ENCODE results near the gene GRM6.

GRM6 gene

DNA sequence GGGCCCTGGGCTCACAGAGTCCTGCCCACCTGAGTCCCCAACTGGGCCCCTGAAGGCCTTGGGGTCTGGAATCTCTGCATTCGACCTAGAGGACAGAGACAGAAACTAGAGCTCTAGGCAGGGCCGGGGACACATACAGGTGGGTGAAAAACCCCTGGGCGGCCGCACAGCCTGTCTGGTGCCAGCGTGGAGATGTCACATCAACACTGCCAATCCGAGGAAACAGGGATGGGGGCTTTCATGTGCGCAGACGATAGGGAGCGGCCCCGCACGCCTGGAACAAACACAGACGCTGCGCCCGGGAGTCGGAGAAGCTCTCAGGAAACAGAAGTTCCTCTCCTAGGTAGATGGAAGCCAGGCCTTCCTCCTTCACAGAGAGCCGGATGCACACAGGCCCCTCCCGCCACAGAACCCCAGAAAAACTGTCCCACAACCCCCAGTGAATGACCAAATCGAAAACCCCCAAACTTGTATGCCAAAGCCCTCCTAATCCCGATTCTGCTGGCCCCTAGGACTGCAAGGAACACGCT is 1.8 kb downstream of the GRM6 start:
- DNase-seq (ENCODE audit: insufficient read length) (no peak), FAIRE-seq (no peak)
- TF ChIP-seq POLR2A (IDR thresholded peaks at IDR 0.05; ENCODE audit: low read depth, low read length) (no peak), POLR2AphosphoS5 (IDR thresholded peaks at IDR 0.05; ENCODE audit: low read depth, low read length) (no peak), TAF1 (IDR thresholded peaks at IDR 0.05; ENCODE audit: borderline replicate concordance, low read depth, low read length) (no peak)

DNA sequence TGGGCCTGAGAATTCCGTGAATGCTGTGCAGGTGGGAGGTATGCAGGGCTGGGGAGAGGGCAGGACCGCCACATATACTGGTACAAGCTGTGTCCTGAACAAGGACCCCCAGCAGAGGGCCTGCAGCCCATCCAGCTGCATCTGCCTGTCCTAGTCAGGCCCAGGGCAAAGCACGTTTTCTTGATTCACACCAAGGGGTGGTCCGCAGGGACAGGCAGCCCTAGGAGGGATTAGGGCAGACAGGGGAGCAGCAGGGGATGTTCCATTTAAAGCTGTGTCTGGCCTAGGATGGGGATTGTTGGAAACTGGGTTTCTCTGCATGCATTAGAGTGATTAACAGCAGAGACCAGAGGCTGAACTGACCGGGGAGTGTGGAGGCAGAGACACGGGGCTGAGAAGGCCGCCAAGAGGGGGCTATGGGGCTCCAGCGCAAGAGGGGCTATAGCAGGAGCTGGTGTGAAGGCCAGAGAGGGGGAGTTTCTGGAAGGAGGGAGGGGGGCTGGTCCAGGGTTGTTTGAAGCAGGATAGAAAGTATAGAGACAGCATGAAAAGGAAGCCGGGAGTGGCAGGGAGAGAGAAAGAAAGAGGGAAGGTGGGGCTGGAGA is 2.7 kb downstream of the GRM6 start:
- TF ChIP-seq TAF1 (IDR thresholded peaks at IDR 0.05; ENCODE audit: borderline replicate concordance, low read depth, low read length) (no peak), POLR2A (IDR thresholded peaks at IDR 0.05; ENCODE audit: low read depth, low read length) (no peak), POLR2AphosphoS5 (IDR thresholded peaks at IDR 0.05; ENCODE audit: low read depth, low read length) (no peak)
- DNase-seq (ENCODE audit: insufficient read length) = no peak
- no peak for FAIRE-seq

DNA sequence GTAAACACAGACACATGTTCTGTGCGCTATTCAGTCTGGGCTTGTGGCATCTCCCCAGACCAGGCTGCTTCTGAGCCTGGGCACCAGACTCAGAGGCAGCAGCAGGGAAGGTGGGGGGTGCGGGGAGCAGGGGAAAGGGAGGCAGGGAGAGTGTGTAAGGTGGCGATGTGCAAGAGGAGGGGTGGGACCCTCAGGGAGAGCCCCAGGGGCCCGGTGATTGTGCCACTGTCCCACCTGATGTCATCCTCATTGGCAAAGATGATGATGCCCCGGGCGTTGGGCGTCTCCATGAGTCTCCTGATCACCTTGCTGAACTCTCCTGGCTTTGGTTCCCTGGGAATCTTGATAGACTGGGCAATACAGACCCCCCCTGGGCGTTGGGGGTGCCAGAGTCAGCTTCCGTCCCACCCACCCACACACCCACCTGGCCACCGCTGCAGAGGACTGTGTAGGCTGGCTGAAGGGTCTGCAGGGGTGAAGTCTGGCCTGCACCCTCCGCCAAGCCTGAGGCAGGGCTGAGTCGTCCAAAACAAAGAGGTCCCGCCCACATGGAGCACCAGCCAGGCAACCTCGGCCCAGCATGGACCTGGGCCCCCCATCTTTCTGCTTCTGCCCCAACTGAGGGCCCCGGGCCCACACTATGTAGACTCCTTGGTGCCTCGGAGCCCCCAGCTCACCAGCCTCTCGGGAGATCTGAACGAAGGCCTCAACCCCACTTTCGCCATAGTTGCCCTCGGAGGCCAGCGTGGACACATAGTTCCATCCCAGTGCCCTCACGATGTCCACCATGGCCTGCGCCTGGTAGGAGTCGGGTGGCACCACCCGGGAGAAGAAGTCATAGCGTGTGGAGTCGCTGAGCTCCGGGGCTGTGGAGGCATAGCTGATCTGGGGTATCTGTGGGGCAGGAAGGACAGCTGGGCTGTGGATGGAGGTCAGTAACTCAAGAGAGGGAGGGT is 3.7 kb downstream of the GRM6 start:
- DNase-seq (ENCODE audit: insufficient read length) = no peak
- no peak for FAIRE-seq
- TF ChIP-seq TAF1 (IDR thresholded peaks at IDR 0.05; ENCODE audit: borderline replicate concordance, low read depth, low read length) (no peak), POLR2AphosphoS5 (IDR thresholded peaks at IDR 0.05; ENCODE audit: low read depth, low read length) (no peak), POLR2A (IDR thresholded peaks at IDR 0.05; ENCODE audit: low read depth, low read length) (no peak)

GRCh38 chr5:178990491-178990890 is 4.6 kb downstream of the GRM6 start:
- DNase-seq (ENCODE audit: insufficient read length) (no peak), FAIRE-seq (no peak)
- TF ChIP-seq TAF1 (IDR thresholded peaks at IDR 0.05; ENCODE audit: borderline replicate concordance, low read depth, low read length) = no peak
- TF ChIP-seq POLR2A (IDR thresholded peaks at IDR 0.05; ENCODE audit: low read depth, low read length) = no peak
- TF ChIP-seq POLR2AphosphoS5 (IDR thresholded peaks at IDR 0.05; ENCODE audit: low read depth, low read length) = no peak

GRCh38 chr5:178989311-178989710 is 5.8 kb downstream of the GRM6 start:
- TF ChIP-seq POLR2AphosphoS5 (IDR thresholded peaks at IDR 0.05; ENCODE audit: low read depth, low read length) (no peak), TAF1 (IDR thresholded peaks at IDR 0.05; ENCODE audit: borderline replicate concordance, low read depth, low read length) (no peak), POLR2A (IDR thresholded peaks at IDR 0.05; ENCODE audit: low read depth, low read length) (no peak)
- no peak for DNase-seq (ENCODE audit: insufficient read length)
- FAIRE-seq = no peak

DNA sequence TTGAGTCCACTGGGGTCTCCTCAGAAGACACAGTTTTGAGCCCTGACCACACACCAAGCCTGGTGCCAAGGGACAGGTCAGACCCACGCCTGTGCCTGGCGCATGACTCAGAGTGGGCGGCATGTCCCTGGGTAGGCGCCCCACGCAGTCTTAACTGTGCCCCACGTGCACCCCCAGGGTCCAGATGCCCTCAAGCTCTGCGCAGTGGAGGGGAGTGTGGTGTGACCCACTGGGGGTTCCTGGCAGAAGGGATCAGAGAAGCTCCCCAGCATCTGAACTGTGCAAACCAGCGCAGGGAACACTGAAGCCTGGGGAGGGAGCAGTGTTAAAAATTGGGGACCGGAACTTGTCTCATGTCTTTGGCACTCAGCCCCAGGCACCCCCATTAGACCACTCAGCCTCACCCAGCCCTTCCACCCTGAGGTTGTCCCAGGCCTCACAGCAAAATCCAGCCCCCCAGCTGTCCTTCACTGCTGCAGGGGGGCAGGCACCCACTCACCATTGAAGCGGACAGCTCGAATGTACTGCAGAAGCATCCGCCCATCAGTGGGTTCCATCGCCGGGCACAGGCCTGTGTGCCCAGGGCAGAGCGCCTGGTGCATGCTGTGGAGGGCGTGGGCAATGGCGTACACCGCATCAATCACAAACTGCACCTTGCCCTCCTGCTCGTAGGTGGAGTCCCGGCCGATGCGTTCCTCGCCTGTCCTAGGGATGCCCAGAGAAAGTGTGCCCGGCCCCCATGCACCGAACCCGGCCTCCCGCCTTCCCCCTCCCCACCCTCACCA is 6.5 kb downstream of the GRM6 start:
- FAIRE-seq (no peak), DNase-seq (ENCODE audit: insufficient read length) (no peak)
- TF ChIP-seq TAF1 (IDR thresholded peaks at IDR 0.05; ENCODE audit: borderline replicate concordance, low read depth, low read length) = no peak
- TF ChIP-seq POLR2A (IDR thresholded peaks at IDR 0.05; ENCODE audit: low read depth, low read length) = no peak
- TF ChIP-seq POLR2AphosphoS5 (IDR thresholded peaks at IDR 0.05; ENCODE audit: low read depth, low read length) = no peak

DNA sequence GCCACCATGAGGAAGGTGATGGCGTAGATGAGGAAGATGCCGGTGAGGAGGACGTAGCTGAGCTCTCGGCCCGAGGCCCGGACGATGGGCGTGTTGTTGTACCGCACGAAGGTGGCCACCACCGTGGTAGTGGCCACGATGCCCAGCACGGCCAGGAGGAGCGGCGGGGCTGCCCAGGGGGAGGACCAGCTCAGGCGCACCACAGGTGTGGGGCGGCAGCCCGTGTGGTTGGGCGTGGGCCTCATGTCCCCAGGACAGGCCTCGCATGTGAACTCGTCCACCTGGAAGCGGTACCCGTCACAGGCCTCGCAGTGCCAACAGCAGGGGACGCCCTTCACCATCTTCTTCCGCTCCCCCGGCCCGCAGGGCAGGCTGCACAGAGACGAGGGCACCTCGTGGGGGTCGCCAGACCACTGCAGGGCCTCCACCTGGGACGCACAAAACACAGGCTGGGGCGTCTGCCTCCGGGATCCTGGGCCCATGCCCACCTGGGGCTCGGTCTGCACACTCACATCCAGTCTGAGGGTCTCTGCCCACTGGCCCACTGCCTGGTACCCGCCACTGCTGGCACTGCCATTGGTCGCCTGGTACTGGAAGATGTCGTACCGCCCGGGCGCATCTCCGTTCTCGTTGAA is 8.7 kb downstream of the GRM6 start:
- TF ChIP-seq POLR2A (IDR thresholded peaks at IDR 0.05; ENCODE audit: low read depth, low read length) = no peak
- TF ChIP-seq POLR2AphosphoS5 (IDR thresholded peaks at IDR 0.05; ENCODE audit: low read depth, low read length) = no peak
- TF ChIP-seq TAF1 (IDR thresholded peaks at IDR 0.05; ENCODE audit: borderline replicate concordance, low read depth, low read length) = no peak
- DNase-seq (ENCODE audit: insufficient read length) = no peak
- FAIRE-seq = no peak

DNA sequence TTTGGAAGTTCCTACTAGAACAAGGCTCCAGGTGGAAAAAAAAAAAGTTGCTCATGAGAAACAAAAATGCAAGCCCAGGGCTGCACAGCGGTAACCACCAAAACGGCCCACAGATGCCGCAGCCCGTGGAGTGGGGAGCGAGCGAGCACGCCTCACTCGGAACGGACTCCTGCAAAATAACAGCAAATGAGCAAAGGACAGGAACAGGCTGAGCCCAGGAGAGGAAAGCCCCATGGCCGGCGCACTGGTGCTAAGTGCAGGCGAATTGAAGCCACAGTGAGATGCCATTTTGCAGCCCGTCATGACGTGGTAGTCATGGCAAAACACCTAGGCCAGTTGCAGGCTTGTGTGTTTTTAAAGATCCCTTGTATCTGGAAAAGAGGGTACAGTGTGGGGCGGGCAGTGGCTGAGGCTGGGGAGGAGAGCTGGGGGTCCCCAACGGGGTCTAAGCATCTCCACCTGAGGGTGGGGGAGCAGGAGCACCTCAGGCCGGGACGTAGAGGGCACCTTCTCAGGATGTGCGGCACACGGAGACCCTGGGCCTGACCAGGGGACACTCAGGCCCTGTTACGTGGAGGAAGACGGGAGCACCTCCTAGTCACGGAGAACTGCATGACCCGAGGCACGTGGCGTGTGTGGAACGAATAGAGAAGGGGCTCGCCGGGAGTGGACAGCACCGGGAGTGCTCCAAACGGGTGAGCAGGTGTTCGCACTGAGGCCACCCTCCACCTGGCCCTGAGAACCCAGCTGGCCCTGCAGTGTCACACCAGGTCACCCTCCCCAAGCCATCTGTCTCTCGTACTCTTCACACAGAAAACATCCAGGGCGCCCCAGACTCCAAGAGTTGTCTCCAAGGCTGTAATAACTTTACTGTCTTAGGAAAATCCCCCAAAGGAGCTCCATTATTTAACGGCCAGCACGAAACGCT is 10.7 kb downstream of the GRM6 start:
- FAIRE-seq = no peak
- DNase-seq (ENCODE audit: insufficient read length) = no peak
- TF ChIP-seq POLR2A (IDR thresholded peaks at IDR 0.05; ENCODE audit: low read depth, low read length) = no peak

- no peak for TF ChIP-seq POLR2AphosphoS5 (IDR thresholded peaks at IDR 0.05; ENCODE audit: low read depth, low read length)
- no peak for TF ChIP-seq POLR2A (IDR thresholded peaks at IDR 0.05; ENCODE audit: low read depth, low read length)
- TF ChIP-seq TAF1 (IDR thresholded peaks at IDR 0.05; ENCODE audit: borderline replicate concordance, low read depth, low read length) = no peak
- no peak for DNase-seq (ENCODE audit: insufficient read length)
- FAIRE-seq = no peak
Measured at GRCh38 chr5:178983728-178984127, 11.4 kb downstream of the GRM6 start.

- no peak for TF ChIP-seq TAF1 (IDR thresholded peaks at IDR 0.05; ENCODE audit: borderline replicate concordance, low read depth, low read length)
- TF ChIP-seq POLR2AphosphoS5 (IDR thresholded peaks at IDR 0.05; ENCODE audit: low read depth, low read length) = no peak
- TF ChIP-seq POLR2A (IDR thresholded peaks at IDR 0.05; ENCODE audit: low read depth, low read length) = no peak
- FAIRE-seq (no peak), DNase-seq (ENCODE audit: insufficient read length) (no peak)
Measured at GRCh38 chr5:178982941-178983340, 12.2 kb downstream of the GRM6 start.

All from GM12892 (cell line).